ENCODE results near the gene LCE6A. TPM values are rescaled to one million over a fixed set of nuclear protein-coding genes. Genes with fewer than 3 reads are reported as not detected.

LCE6A gene
- total RNA-seq, 4 donors from 2014 or later = not detected

DNA sequence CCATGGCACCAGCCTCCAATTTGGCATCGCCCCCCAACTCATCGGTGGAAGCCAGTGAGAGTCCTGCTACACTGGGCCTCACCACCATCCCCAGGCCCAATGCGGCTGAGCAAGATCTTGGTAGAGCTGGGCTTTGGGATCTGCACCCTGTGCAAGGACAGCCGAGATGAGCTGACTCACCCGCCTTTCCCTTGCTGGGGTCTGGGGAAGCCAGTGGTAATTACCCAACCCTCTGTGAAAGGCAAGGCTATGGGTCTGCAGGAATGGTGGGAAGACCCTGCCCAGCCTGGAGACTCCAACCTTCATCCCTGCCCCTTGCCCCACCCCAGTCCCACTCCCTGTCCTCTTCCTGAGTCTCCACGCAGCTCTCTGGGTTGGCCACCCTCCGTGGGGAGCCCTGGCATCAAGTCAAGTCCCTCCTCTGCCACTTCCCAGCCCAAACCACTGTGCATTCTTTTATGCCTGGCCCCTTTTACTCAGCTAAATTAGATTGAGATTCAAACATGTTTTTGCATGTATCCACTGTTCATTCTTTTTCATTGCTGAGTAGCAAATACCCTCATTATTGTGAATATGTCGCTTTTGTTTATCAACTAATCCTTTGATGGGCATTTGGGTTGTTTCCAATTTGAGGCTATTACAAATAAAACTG, 44.2 kb downstream of the LCE6A start:
- DNase-seq = no peak
- no peak overlapping the region for H3K27ac ChIP-seq
- H3K4me1 ChIP-seq = no peaks in the 10 kb centered on the region
- H3K4me3 ChIP-seq = no peak overlapping the region
- no peaks in the 10 kb centered on the region for H3K36me3 ChIP-seq
- no peaks in the 10 kb centered on the region for H3K27me3 ChIP-seq
- no peaks in the 10 kb centered on the region for H3K9me3 ChIP-seq
- intact Hi-C loops (cut with DNase I; ENCODE audit: low total_unique reads) = no loop called here
- no peak for TF ChIP-seq POLR2A (IDR thresholded peaks at IDR 0.05)
- TF ChIP-seq, protein P1, sequence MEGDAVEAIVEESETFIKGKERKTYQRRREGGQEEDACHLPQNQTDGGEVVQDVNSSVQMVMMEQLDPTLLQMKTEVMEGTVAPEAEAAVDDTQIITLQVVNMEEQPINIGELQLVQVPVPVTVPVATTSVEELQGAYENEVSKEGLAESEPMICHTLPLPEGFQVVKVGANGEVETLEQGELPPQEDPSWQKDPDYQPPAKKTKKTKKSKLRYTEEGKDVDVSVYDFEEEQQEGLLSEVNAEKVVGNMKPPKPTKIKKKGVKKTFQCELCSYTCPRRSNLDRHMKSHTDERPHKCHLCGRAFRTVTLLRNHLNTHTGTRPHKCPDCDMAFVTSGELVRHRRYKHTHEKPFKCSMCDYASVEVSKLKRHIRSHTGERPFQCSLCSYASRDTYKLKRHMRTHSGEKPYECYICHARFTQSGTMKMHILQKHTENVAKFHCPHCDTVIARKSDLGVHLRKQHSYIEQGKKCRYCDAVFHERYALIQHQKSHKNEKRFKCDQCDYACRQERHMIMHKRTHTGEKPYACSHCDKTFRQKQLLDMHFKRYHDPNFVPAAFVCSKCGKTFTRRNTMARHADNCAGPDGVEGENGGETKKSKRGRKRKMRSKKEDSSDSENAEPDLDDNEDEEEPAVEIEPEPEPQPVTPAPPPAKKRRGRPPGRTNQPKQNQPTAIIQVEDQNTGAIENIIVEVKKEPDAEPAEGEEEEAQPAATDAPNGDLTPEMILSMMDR (IDR thresholded peaks at IDR 0.05) = no peak

- no peak for DNase-seq
- intact Hi-C loops (cut with DNase I; ENCODE audit: low total_unique reads) = no loop called here
Measured at GRCh38 chr1:152888126-152888525, 45.5 kb downstream of the LCE6A start.

More at GRCh38 chr1:152888126-152888525, 45.5 kb downstream of the LCE6A start:
- Histone ChIP-seq H3K9me3 (no peaks in the 10 kb centered on the region), H3K4me3 (no peak overlapping the region), H3K27me3 (no peaks in the 10 kb centered on the region), H3K27ac (no peak overlapping the region), H3K4me1 (no peaks in the 10 kb centered on the region), H3K36me3 (no peaks in the 10 kb centered on the region)
- TF ChIP-seq POLR2A (IDR thresholded peaks at IDR 0.05) = no peak
- TF ChIP-seq, protein P1 (IDR thresholded peaks at IDR 0.05) = no peak

Other genes starting within 250 kb of the LCE6A start
- not detected for gene LCE3C, start 242.6 kb upstream of the LCE6A start, total RNA-seq
- gene LCE3B, start 229.0 kb upstream of the LCE6A start, total RNA-seq = not detected
- not detected for gene LCE3A, start 219.8 kb upstream of the LCE6A start, total RNA-seq
- not detected for gene LCE2D, start 179.5 kb upstream of the LCE6A start, total RNA-seq
- not detected for gene LCE2C, start 167.6 kb upstream of the LCE6A start, total RNA-seq
- gene LCE2B, start 156.7 kb upstream of the LCE6A start, total RNA-seq = not detected
- not detected for gene LCE2A, start 144.5 kb upstream of the LCE6A start, total RNA-seq
- gene LCE4A, start 134.7 kb upstream of the LCE6A start, total RNA-seq = not detected
- gene KPRP, start 84.8 kb upstream of the LCE6A start, total RNA-seq = not detected
- gene LCE1F, start 67.7 kb upstream of the LCE6A start, total RNA-seq = not detected
- gene LCE1E, start 56.6 kb upstream of the LCE6A start, total RNA-seq = not detected
- gene LCE1D, start 46.1 kb upstream of the LCE6A start, total RNA-seq = not detected
- gene LCE1C, start 36.2 kb upstream of the LCE6A start, total RNA-seq = not detected
- not detected for gene LCE1B, start 30.9 kb upstream of the LCE6A start, total RNA-seq
- not detected for gene LCE1A, start 15.4 kb upstream of the LCE6A start, total RNA-seq
- not detected for gene LCE7A, start 17.1 kb downstream of the LCE6A start, total RNA-seq
- gene SMCP, start 35.5 kb downstream of the LCE6A start, total RNA-seq = not detected
- not detected for gene IVL, start 65.7 kb downstream of the LCE6A start, total RNA-seq
- gene SPRR5, start 104.3 kb downstream of the LCE6A start, total RNA-seq = not detected
- not detected for gene SPRR4, start 127.8 kb downstream of the LCE6A start, total RNA-seq
- not detected for gene SPRR1A, start 141.2 kb downstream of the LCE6A start, total RNA-seq
- gene SPRR3, start 158.9 kb downstream of the LCE6A start, total RNA-seq = under 1 TPM in 2 of 4 donors, not detected in 2; 0.69 to 0.70 TPM
- not detected for gene SPRR1B, start 188.3 kb downstream of the LCE6A start, total RNA-seq
- not detected for gene SPRR2D, start 198.3 kb downstream of the LCE6A start, total RNA-seq
- under 1 TPM in 1 of 4 donors, not detected in 3; 0.67 TPM for gene SPRR2A, start 214.7 kb downstream of the LCE6A start, total RNA-seq
- not detected for gene SPRR2B, start 228.8 kb downstream of the LCE6A start, total RNA-seq

Data from uterus (tissue), 4 donors.